ENCODE data around the gene MYH7. TPM values are rescaled to one million over a fixed set of nuclear protein-coding genes. Genes with fewer than 3 reads are reported as not detected.

Gene MYH7
- total and polyA plus RNA-seq, 4 donors: 0.99 to 2.9 (median 1.7) TPM

DNA sequence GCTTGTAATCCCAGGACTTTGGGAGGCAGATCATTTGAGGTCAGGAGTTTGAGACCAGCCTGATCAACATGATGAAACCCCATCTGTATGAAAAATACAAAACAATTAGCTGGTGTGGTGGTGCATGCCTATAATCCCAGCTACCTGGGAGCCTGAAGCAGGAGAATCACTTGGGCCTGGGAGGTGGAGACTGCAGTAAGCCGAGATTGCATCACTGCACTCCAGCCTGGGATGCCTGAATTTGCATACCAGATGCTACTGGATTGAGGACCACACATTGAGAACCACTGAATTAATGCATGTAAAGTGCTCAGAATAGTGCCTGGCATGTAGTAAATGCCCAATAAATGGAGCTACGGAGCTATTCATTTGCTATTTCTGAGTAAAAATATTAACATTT lies 14.9 kb upstream of the MYH7 start:
- WGBS (ENCODE audit: insufficient coverage): 38% methylated on average over 1 of the region's 2 CpGs
- Histone ChIP-seq H3K27me3 (ENCODE audit: control insufficient read depth, insufficient read depth, low read length) (no peaks in the 10 kb centered on the region), H3K9me3 (ENCODE audit: control insufficient read depth, insufficient read depth, low read length) (peaks cover 1% of the 10 kb centered on the region), H3K4me3 (ENCODE audit: low read depth, low read length) (no peak overlapping the region), H3K4me1 (ENCODE audit: control insufficient read depth, insufficient read depth, low read length) (no peaks in the 10 kb centered on the region), H3K36me3 (ENCODE audit: control insufficient read depth, insufficient read depth, low read length) (no peaks in the 10 kb centered on the region), H3K27ac (ENCODE audit: low read depth, low read length) (no peak overlapping the region)
- no peak for DNase-seq (ENCODE audit: low read depth in 4 of 6, low spot score in 6 of 6)

DNA sequence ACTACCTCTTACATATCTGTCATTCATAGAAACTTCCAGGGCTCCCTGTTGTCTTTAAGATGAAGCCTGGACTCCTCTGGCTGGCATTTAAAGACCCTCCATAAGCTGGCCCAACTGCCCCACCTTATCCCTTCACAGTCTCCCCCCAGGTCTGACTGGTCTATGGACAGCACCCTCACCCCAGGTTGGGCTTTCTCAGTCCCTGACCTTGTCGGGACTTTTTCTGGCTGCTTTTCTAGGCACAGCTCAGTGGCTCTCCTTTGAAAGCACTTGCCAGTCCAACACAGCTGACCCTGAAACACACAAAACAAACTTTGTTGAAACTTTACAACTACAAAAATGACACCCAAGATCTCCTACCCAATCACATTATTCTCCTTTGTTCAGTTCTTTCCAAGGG lies 13.9 kb upstream of the MYH7 start:
- WGBS (ENCODE audit: insufficient coverage): 71% methylated on average over 1 of the region's 1 CpG
- no peaks in the 10 kb centered on the region for H3K27me3 ChIP-seq (ENCODE audit: control insufficient read depth, insufficient read depth, low read length)
- H3K9me3 ChIP-seq (ENCODE audit: control insufficient read depth, insufficient read depth, low read length): peaks cover 1% of the 10 kb centered on the region
- H3K4me1 ChIP-seq (ENCODE audit: control insufficient read depth, insufficient read depth, low read length): no peaks in the 10 kb centered on the region
- H3K27ac ChIP-seq (ENCODE audit: low read depth, low read length): no peak overlapping the region
- no peaks in the 10 kb centered on the region for H3K36me3 ChIP-seq (ENCODE audit: control insufficient read depth, insufficient read depth, low read length)
- H3K4me3 ChIP-seq (ENCODE audit: low read depth, low read length): no peak overlapping the region
- no peak for DNase-seq (ENCODE audit: low read depth in 4 of 6, low spot score in 6 of 6)

DNA sequence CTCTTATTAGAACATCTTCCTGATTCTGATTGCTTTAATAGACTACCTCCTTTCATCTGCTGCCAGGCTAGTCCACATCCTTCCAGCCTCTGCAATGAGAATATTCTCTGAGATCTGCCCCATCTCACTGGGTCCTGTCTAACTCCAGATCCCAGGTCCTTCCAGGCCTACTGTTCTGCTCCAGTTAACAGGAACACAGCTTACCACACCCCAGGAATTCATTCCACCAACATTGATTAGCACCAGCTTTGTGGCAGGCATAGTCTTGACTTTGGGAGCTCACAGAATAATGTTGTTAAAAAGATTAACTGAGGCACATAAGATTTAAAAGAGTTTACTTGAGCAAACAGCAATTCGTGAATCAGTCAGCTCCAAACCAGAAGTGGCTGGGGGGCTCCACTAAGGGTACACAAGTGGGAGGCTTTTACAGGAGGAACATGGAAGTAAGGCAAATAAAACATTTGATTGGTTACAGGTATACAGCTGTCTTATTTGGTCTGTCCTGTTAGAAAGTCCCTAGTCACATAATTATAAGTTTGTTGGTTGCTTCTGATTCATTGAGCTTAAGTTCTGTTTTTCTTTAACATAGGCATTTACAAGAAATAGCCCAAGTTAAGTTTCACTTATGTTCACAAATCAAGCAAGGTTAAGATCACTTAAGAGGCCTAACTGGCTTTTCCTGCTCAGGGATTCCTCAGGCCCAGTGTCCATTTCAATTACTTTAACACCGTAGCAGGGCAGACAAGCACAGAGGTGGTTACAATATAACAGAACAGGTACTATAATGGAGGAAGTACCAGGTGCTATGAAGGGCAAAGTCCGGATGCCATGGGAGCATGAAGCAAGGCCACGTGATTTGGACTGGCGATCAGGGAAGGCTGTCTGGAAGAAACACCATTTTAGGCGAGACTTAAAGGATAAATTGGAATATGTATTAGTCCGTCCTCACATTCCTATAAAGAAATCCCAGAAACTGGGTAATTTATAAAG lies 12.2 kb upstream of the MYH7 start:
- WGBS (ENCODE audit: insufficient coverage): 83% methylated on average over 4 of the region's 7 CpGs
- no peak overlapping the region for H3K4me3 ChIP-seq (ENCODE audit: low read depth, low read length)
- no peak for DNase-seq (ENCODE audit: low read depth in 4 of 6, low spot score in 6 of 6)
- no peak overlapping the region for H3K27ac ChIP-seq (ENCODE audit: low read depth, low read length)
- peaks cover 1% of the 10 kb centered on the region for H3K9me3 ChIP-seq (ENCODE audit: control insufficient read depth, insufficient read depth, low read length)
- no peaks in the 10 kb centered on the region for H3K27me3 ChIP-seq (ENCODE audit: control insufficient read depth, insufficient read depth, low read length)
- no peaks in the 10 kb centered on the region for H3K36me3 ChIP-seq (ENCODE audit: control insufficient read depth, insufficient read depth, low read length)
- peaks cover 5% of the 10 kb centered on the region for H3K4me1 ChIP-seq (ENCODE audit: control insufficient read depth, insufficient read depth, low read length)

DNA sequence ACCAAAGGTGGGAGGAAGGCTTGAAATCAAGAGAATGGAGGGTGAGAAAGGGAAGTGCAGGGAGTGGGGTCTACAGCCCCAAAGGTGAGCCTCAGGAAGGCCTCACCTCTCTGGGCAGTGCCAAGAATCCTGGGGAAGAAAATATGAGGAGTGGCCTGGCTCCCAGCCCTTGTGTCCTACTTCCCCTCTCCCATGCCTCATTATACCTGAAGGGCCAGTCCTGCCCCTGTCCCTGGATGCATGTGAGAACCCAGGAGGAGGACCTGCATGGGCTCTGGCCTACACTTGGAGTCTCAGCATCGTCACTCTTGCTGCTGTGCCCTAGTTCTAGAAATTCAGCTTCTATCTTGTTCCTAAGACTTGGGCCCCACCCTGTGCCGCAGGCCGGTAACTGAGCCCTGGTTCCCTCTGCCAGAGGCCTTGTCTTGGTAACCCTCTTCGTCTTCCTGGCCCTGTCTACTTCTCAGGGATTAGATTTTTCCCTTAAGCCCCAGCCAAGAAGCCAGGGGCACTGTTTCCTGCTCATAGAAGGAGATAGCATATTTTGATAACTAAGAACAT lies 10.9 kb upstream of the MYH7 start:
- Histone ChIP-seq H3K27ac (ENCODE audit: low read depth, low read length) (no peak overlapping the region), H3K4me3 (ENCODE audit: low read depth, low read length) (no peak overlapping the region)

DNA sequence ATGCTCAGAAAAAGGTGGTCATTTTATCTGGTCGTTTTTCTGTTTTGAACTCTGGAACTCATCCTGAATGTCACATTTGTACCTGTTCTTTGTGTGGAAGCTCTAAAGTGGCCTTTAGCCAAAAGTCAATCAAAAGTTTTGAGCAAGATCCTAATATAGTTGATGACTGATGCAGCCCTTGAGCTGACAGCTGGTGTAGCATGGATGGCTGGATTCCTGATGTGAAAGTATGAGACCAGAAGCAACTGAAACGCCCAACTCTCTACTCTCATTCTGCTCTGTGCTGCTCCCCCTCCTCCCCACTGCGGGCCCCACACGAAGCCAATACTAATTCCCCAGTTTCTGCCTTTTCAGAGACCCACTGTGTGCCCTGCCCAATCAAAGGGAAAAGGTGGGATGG lies 10.3 kb upstream of the MYH7 start:
- DNase-seq (ENCODE audit: low read depth in 4 of 6, low spot score in 6 of 6): no peak
- Histone ChIP-seq H3K27ac (ENCODE audit: low read depth, low read length) (no peak overlapping the region), H3K4me3 (ENCODE audit: low read depth, low read length) (no peak overlapping the region), H3K36me3 (ENCODE audit: control insufficient read depth, insufficient read depth, low read length) (no peaks in the 10 kb centered on the region), H3K4me1 (ENCODE audit: control insufficient read depth, insufficient read depth, low read length) (peaks cover 7% of the 10 kb centered on the region), H3K27me3 (ENCODE audit: control insufficient read depth, insufficient read depth, low read length) (no peaks in the 10 kb centered on the region), H3K9me3 (ENCODE audit: control insufficient read depth, insufficient read depth, low read length) (no peaks in the 10 kb centered on the region)
- no CpG with 5 or more reads among the region's 4 CpGs for WGBS (ENCODE audit: insufficient coverage)

More for the DNA sequence above, 10.9 kb upstream of the MYH7 start:
- 77% methylated on average over 3 of the region's 4 CpGs for WGBS (ENCODE audit: insufficient coverage)
- Histone ChIP-seq H3K9me3 (ENCODE audit: control insufficient read depth, insufficient read depth, low read length) (no peaks in the 10 kb centered on the region), H3K36me3 (ENCODE audit: control insufficient read depth, insufficient read depth, low read length) (no peaks in the 10 kb centered on the region), H3K27me3 (ENCODE audit: control insufficient read depth, insufficient read depth, low read length) (no peaks in the 10 kb centered on the region), H3K4me1 (ENCODE audit: control insufficient read depth, insufficient read depth, low read length) (peaks cover 7% of the 10 kb centered on the region)
- peak in 1 of 6 donors; percentile 13 for DNase-seq (ENCODE audit: low read depth in 4 of 6, low spot score in 6 of 6)

DNA sequence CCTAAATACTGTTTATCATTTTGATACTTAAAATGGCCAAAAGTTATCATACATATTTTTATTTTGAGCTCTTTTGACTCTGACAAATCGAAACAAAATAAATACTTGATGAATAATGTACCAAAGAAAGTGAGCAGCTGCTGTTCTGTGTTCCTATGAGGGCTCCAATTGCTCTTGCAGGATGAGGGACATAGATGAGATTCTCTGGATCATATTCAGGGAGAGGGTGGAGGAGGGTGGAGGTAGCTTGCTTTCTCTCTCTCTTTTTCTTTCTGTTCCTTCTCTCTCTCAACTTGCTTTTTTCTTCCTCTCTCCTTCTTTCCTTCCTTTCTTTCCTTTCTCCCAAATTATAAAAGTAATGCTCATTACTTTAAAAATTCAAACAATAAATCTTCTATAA lies 8.9 kb upstream of the MYH7 start:
- Histone ChIP-seq H3K27ac (ENCODE audit: low read depth, low read length) (no peak overlapping the region), H3K4me1 (ENCODE audit: control insufficient read depth, insufficient read depth, low read length) (peaks cover 7% of the 10 kb centered on the region), H3K36me3 (ENCODE audit: control insufficient read depth, insufficient read depth, low read length) (no peaks in the 10 kb centered on the region), H3K27me3 (ENCODE audit: control insufficient read depth, insufficient read depth, low read length) (no peaks in the 10 kb centered on the region), H3K4me3 (ENCODE audit: low read depth, low read length) (no peak overlapping the region), H3K9me3 (ENCODE audit: control insufficient read depth, insufficient read depth, low read length) (no peaks in the 10 kb centered on the region)
- DNase-seq (ENCODE audit: low read depth in 4 of 6, low spot score in 6 of 6): no peak
- WGBS (ENCODE audit: insufficient coverage): no CpG with 5 or more reads among the region's 1 CpG

DNA sequence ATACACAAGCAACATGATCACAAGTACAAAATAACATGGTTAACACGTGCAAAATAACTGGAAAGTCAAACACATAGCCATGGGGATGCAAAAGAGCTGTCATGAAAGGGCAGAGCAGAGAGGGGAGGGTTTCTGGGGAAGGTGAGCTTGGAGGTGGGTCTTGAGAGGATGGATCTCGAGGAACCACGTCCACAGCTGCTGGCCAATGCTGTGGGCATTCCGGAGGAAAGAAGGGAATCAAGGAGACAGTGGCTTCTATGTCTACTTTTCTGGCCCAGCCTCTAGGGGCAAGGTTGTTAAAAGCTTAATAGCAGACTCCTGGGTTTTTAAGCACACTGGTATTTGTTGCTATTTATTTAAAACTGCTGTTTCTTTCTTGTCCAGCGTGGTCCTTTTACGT lies 8.4 kb upstream of the MYH7 start:
- Histone ChIP-seq H3K4me1 (ENCODE audit: control insufficient read depth, insufficient read depth, low read length) (peaks cover 7% of the 10 kb centered on the region), H3K9me3 (ENCODE audit: control insufficient read depth, insufficient read depth, low read length) (no peaks in the 10 kb centered on the region), H3K27me3 (ENCODE audit: control insufficient read depth, insufficient read depth, low read length) (no peaks in the 10 kb centered on the region), H3K36me3 (ENCODE audit: control insufficient read depth, insufficient read depth, low read length) (no peaks in the 10 kb centered on the region), H3K4me3 (ENCODE audit: low read depth, low read length) (no peak overlapping the region), H3K27ac (ENCODE audit: low read depth, low read length) (no peak overlapping the region)
- DNase-seq (ENCODE audit: low read depth in 4 of 6, low spot score in 6 of 6): no peak
- WGBS (ENCODE audit: insufficient coverage): 70% methylated on average over 4 of the region's 6 CpGs

DNA sequence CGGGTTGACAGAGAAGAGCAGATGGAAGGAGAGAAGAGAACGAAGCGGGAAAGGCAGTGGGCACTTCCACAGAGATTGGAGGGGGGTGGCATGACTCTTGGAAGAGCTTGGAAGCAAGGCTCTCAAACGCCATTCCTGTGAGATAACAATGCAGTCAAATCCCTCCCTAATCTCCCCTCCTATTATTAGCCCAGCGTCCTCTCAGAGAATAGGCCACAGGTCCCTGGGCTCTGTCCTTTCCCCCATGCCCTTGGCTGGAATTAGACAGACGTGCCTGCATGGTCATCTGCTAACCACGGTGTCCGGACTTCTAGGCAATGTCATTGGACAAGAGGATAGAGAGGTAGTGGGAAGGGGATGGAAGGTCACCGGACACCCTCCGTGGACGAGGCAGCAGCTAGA lies 8.0 kb upstream of the MYH7 start:
- Histone ChIP-seq H3K27ac (ENCODE audit: low read depth, low read length) (no peak overlapping the region), H3K4me1 (ENCODE audit: control insufficient read depth, insufficient read depth, low read length) (peaks cover 11% of the 10 kb centered on the region), H3K27me3 (ENCODE audit: control insufficient read depth, insufficient read depth, low read length) (no peaks in the 10 kb centered on the region), H3K9me3 (ENCODE audit: control insufficient read depth, insufficient read depth, low read length) (no peaks in the 10 kb centered on the region), H3K36me3 (ENCODE audit: control insufficient read depth, insufficient read depth, low read length) (no peaks in the 10 kb centered on the region), H3K4me3 (ENCODE audit: low read depth, low read length) (no peak overlapping the region)
- DNase-seq (ENCODE audit: low read depth in 4 of 6, low spot score in 6 of 6): no peak
- 90% methylated on average over 5 of the region's 11 CpGs for WGBS (ENCODE audit: insufficient coverage)

DNA sequence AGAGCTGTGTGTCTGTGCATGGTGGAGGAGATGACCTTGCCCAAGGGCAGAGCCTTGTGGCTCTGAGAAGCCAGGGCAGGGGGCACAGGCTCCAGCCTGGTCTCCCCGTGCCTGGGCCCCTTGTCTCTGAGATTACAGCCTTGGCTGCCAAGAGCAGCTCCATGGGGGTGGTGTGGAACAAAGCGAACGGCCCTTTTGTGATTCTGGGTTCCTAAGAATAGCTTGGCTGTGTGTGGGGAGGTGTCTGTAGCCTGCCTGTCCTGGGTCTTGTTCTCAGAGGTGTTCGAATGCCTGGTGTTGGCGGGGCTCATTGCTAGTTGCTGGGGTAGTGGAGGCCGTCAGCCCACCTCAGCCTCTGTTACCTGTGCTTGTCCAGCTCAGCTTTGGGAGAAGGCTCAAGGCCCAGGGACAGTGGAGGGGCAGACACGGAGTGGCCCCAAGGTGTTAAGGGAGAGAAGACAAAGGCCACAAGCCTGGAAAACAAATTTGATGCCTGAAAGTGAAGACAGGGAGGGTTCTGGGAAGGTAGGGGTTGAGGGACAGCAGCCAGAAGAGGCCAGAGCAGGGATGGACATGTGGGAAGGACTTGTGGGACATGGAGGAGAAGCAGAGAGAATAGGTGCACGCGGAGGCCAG lies 7.4 kb upstream of the MYH7 start:
- Histone ChIP-seq H3K27ac (ENCODE audit: low read depth, low read length) (no peak overlapping the region), H3K4me3 (ENCODE audit: low read depth, low read length) (no peak overlapping the region), H3K4me1 (ENCODE audit: control insufficient read depth, insufficient read depth, low read length) (peaks cover 17% of the 10 kb centered on the region), H3K36me3 (ENCODE audit: control insufficient read depth, insufficient read depth, low read length) (no peaks in the 10 kb centered on the region), H3K27me3 (ENCODE audit: control insufficient read depth, insufficient read depth, low read length) (no peaks in the 10 kb centered on the region), H3K9me3 (ENCODE audit: control insufficient read depth, insufficient read depth, low read length) (no peaks in the 10 kb centered on the region)
- WGBS (ENCODE audit: insufficient coverage): 66% methylated on average over 9 of the region's 9 CpGs
- DNase-seq (ENCODE audit: low read depth in 4 of 6, low spot score in 6 of 6): no peak
